Endothelial cell of umbilical vein (primary cell): ENCODE results near the gene SFI1. TPM values are rescaled to one million over a fixed set of nuclear protein-coding genes. Genes with fewer than 3 reads are reported as not detected.

Experiments
- BruUV-seq: library from RNA; stranded (reverse); fragments of 400-500 nt; replicated peaks from 2 replicates; lab custom pipeline; 2021; lab: Mats Ljungman, UMichigan
- CTCF ChIA-PET: fragments of 300-600, 350-600 bp; sonication (Branson Sonifier 250); formaldehyde crosslinking; loops from one replicate; lab custom pipeline; 2021; ENCODE audit warnings: antibody characterized with exemption, inconsistent platforms; lab: Charles Lee
- POLR2A ChIA-PET: fragments of 300-600, 350-600 bp; sonication (Branson Sonifier 250); formaldehyde crosslinking; loops from one replicate; lab custom pipeline; 2021; ENCODE audit warnings: antibody characterized with exemption, inconsistent platforms; lab: Charles Lee
- DNase-seq: peaks from one replicate; pipeline ENCODE4 v3.0.0-alpha.2; 2011; ENCODE audit warnings: low read depth, low spot score
- FAIRE-seq: peaks from 2 replicates; lab custom pipeline; 2011; peaks lifted over from hg19 to GRCh38; lab: Jason Lieb, UNC
- H2AFZ ChIP-seq: 2 replicates; pipeline ENCODE4 v1.6.0; 2012; ENCODE audit warnings: low read depth, low read length, control low read depth, inconsistent platforms
- H3K27ac ChIP-seq: 2 replicates; pipeline ENCODE4 v1.5.1; 2011; ENCODE audit warnings: low read depth, mild to moderate bottlenecking, control low read depth, low read length, moderate library complexity; ENCODE audit not compliant: insufficient read depth
- H3K27me3 ChIP-seq, 2 experiments: 2 replicates each; pipeline versions ENCODE4 v1.6.0 to v1.6.1; 2011; ENCODE audit warnings: low read length in 2 of 2, mixed read lengths in 1 of 2; ENCODE audit not compliant: control insufficient read depth in 2 of 2, insufficient read depth in 2 of 2
- H3K36me3 ChIP-seq, 2 experiments: 2 replicates in 1 of 2; 3 replicates in 1 of 2; pipeline ENCODE4 v1.5.1; 2011; ENCODE audit warnings: low read length in 2 of 2, mild to moderate bottlenecking in 1 of 2, moderate library complexity in 1 of 2; ENCODE audit not compliant: control insufficient read depth in 2 of 2, insufficient read depth in 2 of 2; ENCODE audit errors: extremely low read depth in 1 of 2
- H3K4me1 ChIP-seq: 3 replicates; pipeline ENCODE4 v1.5.1; 2011; ENCODE audit warnings: mild to moderate bottlenecking, low read length; ENCODE audit not compliant: control insufficient read depth, insufficient read depth; ENCODE audit errors: extremely low read depth
- H3K4me2 ChIP-seq: 2 replicates; pipeline ENCODE4 v1.6.1; 2011; ENCODE audit warnings: low read length, control low read depth, mixed read lengths; ENCODE audit not compliant: insufficient read depth
- H3K4me3 ChIP-seq, 3 experiments: fragments of 200-600 bp in 1 of 3; sonication (generic), shearing (Covaris generic) in 1 of 3; replicated peaks in 1 of 3; 2 replicates each; pipeline ENCODE4 v1.5.1; 2011 to 2016; ENCODE audit warnings: control low read depth in 3 of 3, low read length in 3 of 3, mild to moderate bottlenecking in 2 of 3, inconsistent platforms in 1 of 3, low read depth in 1 of 3, moderate library complexity in 1 of 3; ENCODE audit not compliant: insufficient read depth in 1 of 3
- H3K79me2 ChIP-seq: 2 replicates; pipeline ENCODE4 v1.6.0; 2012; ENCODE audit warnings: low read length, inconsistent platforms; ENCODE audit not compliant: control insufficient read depth, insufficient read depth
- H3K9ac ChIP-seq: replicated peaks from 2 replicates; pipeline ENCODE3; 2011; ENCODE audit warnings: low read length, control low read depth; ENCODE audit not compliant: insufficient read depth; ENCODE audit errors: extremely low read depth
- H3K9me1 ChIP-seq: replicated peaks from 3 replicates; pipeline ENCODE4 v1.6.0; 2011; ENCODE audit warnings: mild to moderate bottlenecking, low read length; ENCODE audit not compliant: control insufficient read depth, insufficient read depth; ENCODE audit errors: extremely low read depth
- H3K9me3 ChIP-seq: replicated peaks from 2 replicates; pipeline ENCODE4 v1.5.1; 2012; ENCODE audit warnings: low read length, inconsistent platforms; ENCODE audit not compliant: control insufficient read depth, insufficient read depth
- H4K20me1 ChIP-seq: replicated peaks from 2 replicates; pipeline ENCODE3; 2011; ENCODE audit warnings: mild to moderate bottlenecking, low read length; ENCODE audit not compliant: control insufficient read depth, insufficient read depth; ENCODE audit errors: extremely low read depth
- EZH2 ChIP-seq: IDR thresholded peaks from 2 replicates; pipeline ENCODE4 v1.6.1; 2012; ENCODE audit warnings: borderline replicate concordance, low read depth, mild to moderate bottlenecking, moderate library complexity, low read length, inconsistent platforms; ENCODE audit not compliant: severe bottlenecking
- FOS ChIP-seq: IDR thresholded peaks from 2 replicates; pipeline ENCODE4 v1.6.1; 2011; ENCODE audit warnings: mild to moderate bottlenecking, low read length, moderate library complexity, borderline replicate concordance; ENCODE audit not compliant: insufficient read depth
- GATA2 ChIP-seq: IDR thresholded peaks from 2 replicates; pipeline ENCODE4 v1.7.0; 2011; ENCODE audit warnings: low read depth, mild to moderate bottlenecking, moderate library complexity, mixed read lengths, low read length; ENCODE audit not compliant: insufficient read length, insufficient read depth
- JUN ChIP-seq: IDR thresholded peaks from 2 replicates; pipeline ENCODE4 v1.6.1; 2011; ENCODE audit warnings: borderline replicate concordance, low read depth; ENCODE audit not compliant: insufficient read length, insufficient read depth
- MYC ChIP-seq: IDR thresholded peaks from one replicate; pipeline ENCODE4 v1.6.1; 2011; ENCODE audit warnings: mild to moderate bottlenecking, low read depth, low read length
- POLR2A ChIP-seq: IDR thresholded peaks from 2 replicates; pipeline ENCODE4 v1.6.1; 2012; ENCODE audit warnings: low read depth, mild to moderate bottlenecking, control low read depth, low read length
- POLR2AphosphoS5 ChIP-seq: IDR thresholded peaks from 2 replicates; pipeline ENCODE4 v1.6.1; 2012; ENCODE audit warnings: low read depth, mild to moderate bottlenecking, control low read depth, low read length, moderate library complexity; ENCODE audit not compliant: insufficient read depth
- dilution Hi-C: fragments of 300-500 bp; cut with MboI; formaldehyde crosslinking; loops from one replicate; pipeline ENCODE4 v1.15.0; 2019; ENCODE audit warnings: low sequenced_read_pairs; ENCODE audit not compliant: extremely low pct_ligation_motif_present
- intact Hi-C: fragments of 100-400 bp; cut with micrococcal nuclease; formaldehyde crosslinking; loops from one replicate; pipeline ENCODE4 v1.10.0; 2022
- polyA plus RNA-seq, 4 experiments: library from polyadenylated mRNA; depleted of rRNA in 3 of 4; stranded (reverse) in 3 of 4; unstranded in 1 of 4; fragments of >200 nt; gene quantifications; 2 replicates each; pipeline versions ENCODE4 v1.2.1 to v1.2.3, GENCODE V29; 2011 to 2012; ENCODE audit warnings: missing spikeins in 1 of 4
- total RNA-seq: library from RNA; stranded (reverse); gene quantifications from 2 replicates; pipeline ENCODE4 v1.2.3, GENCODE V29; 2021
- TF ChIP-seq, protein P1 (sequence below), 2 donors: IDR thresholded peaks; 1 replicate in 1 of 2; 2 replicates in 1 of 2; pipeline ENCODE4 v1.5.1; 2011; ENCODE audit warnings: low read length in 2 of 2, mild to moderate bottlenecking in 2 of 2, moderate library complexity in 2 of 2, control low read depth in 1 of 2, inconsistent platforms in 1 of 2, low read depth in 1 of 2; ENCODE audit not compliant: insufficient read depth in 1 of 2; ENCODE audit errors: extremely low read depth in 1 of 2
- TF ChIP-seq, protein P2 (sequence below): IDR thresholded peaks from 2 replicates; pipeline ENCODE4 v1.6.1; 2011; ENCODE audit not compliant: insufficient read depth, insufficient read length

SFI1 gene
- total and polyA plus RNA-seq, 2 donors (not counting 3 experiments of a cell fraction or from before 2014, with no cell fraction given), result 12.5 to 46.4 TPM

DNA sequence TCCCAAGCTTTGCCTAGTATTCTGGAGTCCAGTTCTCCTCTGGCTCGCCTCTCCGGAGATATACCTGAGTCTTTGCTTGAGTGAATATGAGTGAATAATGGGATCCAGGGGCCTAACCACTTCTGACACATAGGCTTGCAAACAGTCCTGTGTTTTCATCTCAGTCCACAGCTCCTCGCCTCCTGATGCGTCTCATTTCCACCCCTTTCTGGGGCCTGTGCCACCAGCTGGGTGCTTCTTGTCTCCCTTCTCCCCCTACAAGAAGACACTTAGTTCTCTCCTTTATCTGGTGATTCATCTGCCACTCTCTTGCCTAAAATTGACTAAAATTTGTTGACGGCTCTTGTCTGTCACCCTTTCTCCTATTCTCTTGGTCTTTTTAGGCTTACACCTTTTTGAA lies 44.6 kb downstream of the SFI1 start:
- no peak overlapping the region for H3K4me2 ChIP-seq
- DNase-seq (no peak), FAIRE-seq (no peak)
- H3K79me2 ChIP-seq, result no peaks in the 10 kb centered on the region
- H3K4me3 ChIP-seq, result no peak overlapping the region
- ChIA-PET POLR2A (no interaction called here), CTCF (no interaction called here)
- no peak overlapping the region for H3K9ac ChIP-seq
- H3K4me1 ChIP-seq, result peaks cover 4% of the 10 kb centered on the region
- H3K9me3 ChIP-seq, result no peaks in the 10 kb centered on the region
- H3K9me1 ChIP-seq, result no peaks in the 10 kb centered on the region
- no peaks in the 10 kb centered on the region for H3K27me3 ChIP-seq
- TF ChIP-seq GATA2 (no peak), FOS (no peak), MYC (no peak), JUN (no peak), EZH2 (no peak), POLR2A (no peak), POLR2AphosphoS5 (no peak)
- TF ChIP-seq, protein P1, sequence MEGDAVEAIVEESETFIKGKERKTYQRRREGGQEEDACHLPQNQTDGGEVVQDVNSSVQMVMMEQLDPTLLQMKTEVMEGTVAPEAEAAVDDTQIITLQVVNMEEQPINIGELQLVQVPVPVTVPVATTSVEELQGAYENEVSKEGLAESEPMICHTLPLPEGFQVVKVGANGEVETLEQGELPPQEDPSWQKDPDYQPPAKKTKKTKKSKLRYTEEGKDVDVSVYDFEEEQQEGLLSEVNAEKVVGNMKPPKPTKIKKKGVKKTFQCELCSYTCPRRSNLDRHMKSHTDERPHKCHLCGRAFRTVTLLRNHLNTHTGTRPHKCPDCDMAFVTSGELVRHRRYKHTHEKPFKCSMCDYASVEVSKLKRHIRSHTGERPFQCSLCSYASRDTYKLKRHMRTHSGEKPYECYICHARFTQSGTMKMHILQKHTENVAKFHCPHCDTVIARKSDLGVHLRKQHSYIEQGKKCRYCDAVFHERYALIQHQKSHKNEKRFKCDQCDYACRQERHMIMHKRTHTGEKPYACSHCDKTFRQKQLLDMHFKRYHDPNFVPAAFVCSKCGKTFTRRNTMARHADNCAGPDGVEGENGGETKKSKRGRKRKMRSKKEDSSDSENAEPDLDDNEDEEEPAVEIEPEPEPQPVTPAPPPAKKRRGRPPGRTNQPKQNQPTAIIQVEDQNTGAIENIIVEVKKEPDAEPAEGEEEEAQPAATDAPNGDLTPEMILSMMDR (IDR thresholded peaks at IDR 0.05; ENCODE audit: extremely low read depth in 1 of 2, insufficient read depth in 1 of 2, low read depth in 1 of 2, low read length in 2 of 2), result no peak
- TF ChIP-seq, protein P2, sequence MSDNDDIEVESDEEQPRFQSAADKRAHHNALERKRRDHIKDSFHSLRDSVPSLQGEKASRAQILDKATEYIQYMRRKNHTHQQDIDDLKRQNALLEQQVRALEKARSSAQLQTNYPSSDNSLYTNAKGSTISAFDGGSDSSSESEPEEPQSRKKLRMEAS, result no peak
- no peaks in the 10 kb centered on the region for H4K20me1 ChIP-seq
- dilution Hi-C loops, result no loop called here
- BruUV-seq, result no TSS peak
- no peak overlapping the region for H3K27ac ChIP-seq
- no peak overlapping the region for H2AFZ ChIP-seq
- intact Hi-C loops, result no loop called here
- peaks cover 0 to 3% of the 10 kb centered on the region in 2 experiments for H3K36me3 ChIP-seq
